HG02610 (cell line): ENCODE data around the gene MAG.

ENCODE experiments used
- ATAC-seq: cut with Tn5 transposase; IDR thresholded peaks from one replicate; pipeline ENCODE4 v1.9.1; 2021; ENCODE audit warnings: mild to moderate bottlenecking, moderate library complexity; ENCODE audit not compliant: unreplicated experiment

The MAG gene, protein sequence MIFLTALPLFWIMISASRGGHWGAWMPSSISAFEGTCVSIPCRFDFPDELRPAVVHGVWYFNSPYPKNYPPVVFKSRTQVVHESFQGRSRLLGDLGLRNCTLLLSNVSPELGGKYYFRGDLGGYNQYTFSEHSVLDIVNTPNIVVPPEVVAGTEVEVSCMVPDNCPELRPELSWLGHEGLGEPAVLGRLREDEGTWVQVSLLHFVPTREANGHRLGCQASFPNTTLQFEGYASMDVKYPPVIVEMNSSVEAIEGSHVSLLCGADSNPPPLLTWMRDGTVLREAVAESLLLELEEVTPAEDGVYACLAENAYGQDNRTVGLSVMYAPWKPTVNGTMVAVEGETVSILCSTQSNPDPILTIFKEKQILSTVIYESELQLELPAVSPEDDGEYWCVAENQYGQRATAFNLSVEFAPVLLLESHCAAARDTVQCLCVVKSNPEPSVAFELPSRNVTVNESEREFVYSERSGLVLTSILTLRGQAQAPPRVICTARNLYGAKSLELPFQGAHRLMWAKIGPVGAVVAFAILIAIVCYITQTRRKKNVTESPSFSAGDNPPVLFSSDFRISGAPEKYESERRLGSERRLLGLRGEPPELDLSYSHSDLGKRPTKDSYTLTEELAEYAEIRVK

DNA sequence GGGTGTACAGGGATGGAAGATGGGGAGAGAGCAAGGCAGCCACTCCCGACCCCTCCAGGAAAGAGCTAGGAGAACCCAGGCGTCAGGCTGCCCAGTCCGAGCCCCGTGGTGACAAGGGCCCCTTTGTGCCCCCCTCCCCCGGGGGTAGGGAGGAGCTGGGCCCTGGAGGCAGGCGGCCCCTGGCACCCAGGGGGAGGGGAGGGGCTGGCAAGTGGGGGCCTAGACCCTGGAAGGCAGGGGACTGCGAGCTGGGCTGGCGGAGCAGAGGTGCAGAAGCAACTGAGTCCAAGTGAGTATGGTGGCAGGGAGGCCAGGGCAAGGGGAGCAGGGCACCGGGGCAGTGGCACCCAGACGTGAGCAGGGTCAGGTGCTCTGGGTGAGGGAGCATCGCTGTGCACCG lies at the start of gene MAG:
TSS of gene MAG (plus strand) at position 246 of the 400 bp plus-strand sequence. CDS start 3,248 bp downstream, outside the sequence.
- no peak for ATAC-seq

DNA sequence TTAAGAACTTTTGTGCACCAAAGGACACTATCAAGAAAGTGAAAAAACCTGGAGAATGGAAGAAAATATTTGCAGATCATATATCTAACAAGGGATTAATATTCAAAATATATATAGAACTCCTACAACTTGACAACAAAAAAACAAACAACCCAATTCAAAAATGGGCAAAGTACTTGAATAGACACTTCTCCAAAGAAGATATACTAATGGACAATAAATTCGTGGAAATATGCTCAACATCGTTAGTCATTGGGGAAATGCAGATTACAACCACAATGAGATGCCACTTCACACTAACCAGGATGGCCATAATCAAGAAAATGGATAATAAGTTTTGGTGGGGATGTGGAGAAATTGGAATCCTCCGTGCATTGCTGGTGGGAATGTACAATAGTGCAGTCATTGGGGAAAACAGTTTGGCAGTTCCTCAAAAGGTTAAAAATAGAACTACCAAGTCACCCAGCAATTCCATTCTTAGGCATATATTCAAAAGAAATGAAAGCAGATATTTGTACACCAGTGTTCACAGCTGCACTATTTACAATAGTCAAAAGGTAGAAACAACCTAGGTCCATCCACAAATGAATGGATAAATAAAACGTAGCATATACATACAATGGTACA lies 45.4 kb upstream of the MAG start:
- ATAC-seq = no peak

DNA sequence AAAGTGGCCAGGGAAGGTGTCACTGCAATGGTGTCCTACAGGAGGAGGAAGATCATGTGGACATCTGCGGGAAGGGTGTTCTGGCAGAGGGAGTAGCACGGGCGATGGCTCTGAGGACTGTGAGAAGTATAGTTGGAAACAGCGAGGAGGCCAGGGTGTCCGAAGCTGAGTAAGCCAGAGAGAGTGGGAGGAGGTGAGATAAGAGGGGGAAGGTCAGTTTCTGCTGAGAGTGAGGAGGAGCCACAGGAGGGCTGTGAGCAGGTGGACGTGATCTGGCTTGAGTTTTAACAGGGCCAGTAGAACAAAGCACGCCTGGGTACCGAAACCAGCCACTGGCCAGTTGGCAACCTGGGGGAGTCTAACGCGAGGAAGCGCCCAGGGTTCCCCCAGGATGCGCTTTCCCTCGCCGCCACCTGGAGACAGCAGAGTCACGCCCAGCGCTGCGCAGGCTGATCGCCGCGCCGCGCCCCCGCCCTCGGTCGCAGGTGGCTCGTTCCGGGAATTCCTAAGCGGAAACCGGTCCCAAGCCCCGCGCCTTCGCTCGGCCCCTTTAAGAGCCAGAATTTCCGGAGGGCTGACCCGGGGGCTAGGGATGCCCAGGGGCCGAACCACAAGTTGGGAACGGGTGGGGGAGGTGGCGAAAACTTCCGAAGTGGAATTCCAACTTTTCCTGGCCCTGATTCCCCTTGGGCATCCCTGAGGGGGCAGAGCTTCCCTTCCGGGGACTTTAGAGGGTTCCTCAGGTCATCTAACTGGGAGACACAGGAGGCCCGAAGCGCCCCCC lies 44.2 kb upstream of the MAG start:
- peak; percentile 31 for ATAC-seq

DNA sequence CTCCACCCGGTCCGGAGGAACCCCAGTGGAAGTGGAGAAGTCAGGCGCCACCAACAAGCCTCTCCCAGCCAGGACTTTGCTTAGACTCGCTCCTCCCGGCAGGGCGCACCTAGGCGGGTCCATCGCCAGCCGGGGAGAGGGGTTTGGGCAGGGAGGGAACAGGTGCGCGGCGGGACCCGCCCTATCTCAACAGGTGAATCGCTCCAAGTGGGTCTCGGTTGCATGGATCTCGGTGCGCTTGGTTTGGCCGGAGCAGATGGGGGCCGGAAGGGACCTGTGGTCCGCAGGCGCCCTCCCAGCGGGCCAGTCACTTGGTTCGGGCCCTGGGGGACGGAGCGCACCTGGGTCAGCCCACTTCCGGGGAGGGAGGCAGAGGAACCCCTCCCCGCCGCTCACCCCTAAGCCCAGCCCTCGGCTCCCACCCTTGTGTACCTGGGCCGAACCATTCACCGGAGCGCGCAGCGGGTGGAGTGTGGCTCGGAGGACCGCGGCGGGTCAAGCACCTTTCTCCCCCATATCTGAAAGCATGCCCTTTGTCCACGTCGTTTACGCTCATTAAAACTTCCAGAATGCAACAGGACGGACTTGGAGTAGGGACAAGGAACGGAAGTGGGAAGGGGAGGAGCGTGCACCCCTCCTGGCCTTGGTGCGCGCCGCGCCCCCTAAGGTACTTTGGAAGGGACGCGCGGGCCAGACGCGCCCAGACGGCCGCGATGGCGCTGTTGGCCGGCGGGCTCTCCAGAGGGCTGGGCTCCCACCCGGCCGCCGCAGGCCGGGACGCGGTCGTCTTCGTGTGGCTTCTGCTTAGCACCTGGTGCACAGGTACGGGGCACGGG lies 43.4 kb upstream of the MAG start, which contains the start of gene LSR:
TSS of gene LSR (plus strand) at position 693 of the 836 bp plus-strand sequence. CDS start at position 714, 21 bp downstream.
- ATAC-seq = peak; percentile 76

DNA sequence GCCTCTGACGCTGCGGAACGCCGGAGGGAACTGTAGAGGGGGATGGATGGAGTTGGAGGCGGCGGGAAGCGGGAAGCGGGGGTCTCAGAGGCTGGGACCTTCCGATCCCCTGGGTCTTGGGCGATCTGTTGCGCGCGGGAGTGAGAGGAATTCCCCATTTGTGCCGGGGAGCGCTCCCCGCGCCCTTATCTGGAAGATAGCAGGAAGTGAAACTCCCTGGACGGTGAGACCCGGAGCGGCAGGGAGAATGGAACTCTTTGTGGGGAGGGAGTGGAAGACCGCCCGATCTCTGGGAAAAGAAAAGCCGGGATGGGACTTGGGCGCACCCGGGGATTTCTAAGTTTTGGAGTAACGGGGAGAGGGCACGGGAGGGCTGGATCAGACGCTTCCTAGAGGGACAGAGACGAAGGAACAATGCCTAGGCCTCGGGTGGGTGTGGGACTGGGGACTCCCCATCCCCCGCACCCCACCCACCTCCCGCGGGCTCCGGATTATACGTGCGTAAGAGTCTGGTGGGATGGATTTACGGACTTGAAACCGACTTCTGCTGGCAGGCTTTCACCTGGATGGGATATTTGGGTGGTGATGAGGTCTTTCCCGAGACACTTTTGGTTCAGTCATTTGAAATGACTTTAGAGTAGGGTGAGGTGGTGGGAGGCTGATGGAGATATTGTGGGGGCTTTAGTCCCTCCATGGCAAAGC lies 42.7 kb upstream of the MAG start:
- ATAC-seq = peak; percentile 16

DNA sequence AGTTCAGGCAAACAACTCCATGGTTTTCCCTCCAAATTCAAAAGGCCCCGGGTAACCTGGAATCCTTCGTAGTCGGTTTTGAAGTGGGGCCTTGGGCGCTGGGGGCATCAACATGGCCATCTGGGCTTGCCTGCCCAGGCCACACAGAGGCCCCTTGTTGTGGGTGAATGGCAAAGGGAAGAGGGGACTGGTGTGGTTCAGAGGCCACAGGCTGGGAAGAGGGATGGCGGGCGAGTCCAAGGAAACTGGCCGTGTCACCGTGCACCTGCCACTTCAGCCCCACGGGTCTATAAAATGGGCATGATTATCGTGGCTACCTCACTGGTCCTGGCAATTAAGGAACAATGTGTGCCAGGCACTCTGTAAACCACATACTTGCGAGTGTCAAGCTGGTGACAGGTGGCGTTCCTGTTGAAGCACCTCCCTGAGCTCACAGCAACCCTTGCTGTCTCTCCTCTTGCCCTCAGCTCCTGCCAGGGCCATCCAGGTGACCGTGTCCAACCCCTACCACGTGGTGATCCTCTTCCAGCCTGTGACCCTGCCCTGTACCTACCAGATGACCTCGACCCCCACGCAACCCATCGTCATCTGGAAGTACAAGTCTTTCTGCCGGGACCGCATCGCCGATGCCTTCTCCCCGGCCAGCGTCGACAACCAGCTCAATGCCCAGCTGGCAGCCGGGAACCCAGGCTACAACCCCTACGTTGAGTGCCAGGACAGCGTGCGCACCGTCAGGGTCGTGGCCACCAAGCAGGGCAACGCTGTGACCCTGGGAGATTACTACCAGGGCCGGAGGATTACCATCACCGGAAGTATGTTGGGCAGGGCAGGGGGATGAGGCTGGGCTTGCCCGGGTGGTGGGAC lies 41.9 kb upstream of the MAG start:
- no peak for ATAC-seq

DNA sequence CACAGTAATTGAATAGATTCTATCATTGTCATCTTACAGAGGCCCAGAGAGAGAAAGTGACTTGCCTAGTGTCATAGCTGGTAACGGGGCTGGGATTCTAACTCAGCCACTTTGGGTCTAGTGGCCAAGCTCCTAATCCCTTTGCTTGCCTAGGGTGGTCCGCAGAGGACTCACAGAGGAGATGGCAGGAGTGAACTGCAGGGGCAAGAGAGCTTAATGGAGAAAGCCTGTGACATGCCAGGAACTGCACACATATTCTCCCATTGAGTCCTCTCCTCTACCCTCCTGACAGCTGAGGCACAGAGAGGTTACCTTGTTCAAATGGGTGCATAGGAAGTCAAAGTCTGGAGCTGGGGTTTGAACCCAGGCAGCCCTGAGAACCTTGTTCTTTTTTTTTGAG lies 40.5 kb upstream of the MAG start:
- ATAC-seq = no peak

DNA sequence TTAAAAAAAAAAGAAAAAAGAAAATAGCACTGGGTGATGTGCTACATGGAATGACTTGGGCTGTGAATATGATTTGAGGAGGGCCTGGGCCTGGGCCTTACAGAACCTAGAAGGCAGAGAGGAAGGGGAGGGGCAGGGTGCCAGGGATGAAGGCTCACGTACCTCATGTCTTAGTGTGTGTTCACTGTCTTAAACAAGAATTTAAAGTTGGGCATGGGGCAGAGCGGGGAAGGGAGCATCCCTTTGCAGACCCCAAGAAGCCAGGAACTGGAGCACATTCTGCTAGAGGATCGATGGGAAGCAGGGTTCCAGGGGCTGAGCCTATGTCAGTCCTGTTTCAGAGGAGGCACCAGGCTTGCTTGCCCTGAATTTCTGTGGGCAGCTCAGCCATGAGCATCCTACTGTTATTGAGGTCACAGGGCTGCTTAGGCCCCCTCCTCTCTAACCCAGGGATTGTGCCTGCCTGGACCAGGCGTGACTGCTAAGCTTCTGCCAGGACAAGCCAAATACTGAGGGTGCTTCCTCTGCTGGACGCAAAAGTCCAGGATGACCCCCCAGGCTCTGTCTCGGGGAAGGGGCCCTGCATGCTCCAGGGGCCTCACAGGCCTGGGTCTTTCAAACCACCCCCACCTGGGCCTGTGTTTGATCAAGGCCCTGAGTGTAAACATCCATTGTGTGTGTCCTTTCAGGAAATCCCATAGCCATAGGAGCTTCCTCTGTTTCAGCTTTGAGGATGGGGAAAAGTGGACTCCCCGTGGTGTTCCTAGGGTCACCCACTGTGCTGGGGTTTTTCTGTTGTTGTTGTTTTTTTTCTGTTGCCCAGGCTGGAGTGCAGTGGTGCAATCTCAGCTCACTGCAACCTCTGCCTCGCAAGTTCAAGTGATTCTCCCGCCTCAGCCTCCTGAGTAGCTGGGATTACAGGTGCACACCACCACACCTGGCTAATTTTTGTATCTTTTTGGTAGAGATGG lies 38.4 kb upstream of the MAG start:
- no peak for ATAC-seq

DNA sequence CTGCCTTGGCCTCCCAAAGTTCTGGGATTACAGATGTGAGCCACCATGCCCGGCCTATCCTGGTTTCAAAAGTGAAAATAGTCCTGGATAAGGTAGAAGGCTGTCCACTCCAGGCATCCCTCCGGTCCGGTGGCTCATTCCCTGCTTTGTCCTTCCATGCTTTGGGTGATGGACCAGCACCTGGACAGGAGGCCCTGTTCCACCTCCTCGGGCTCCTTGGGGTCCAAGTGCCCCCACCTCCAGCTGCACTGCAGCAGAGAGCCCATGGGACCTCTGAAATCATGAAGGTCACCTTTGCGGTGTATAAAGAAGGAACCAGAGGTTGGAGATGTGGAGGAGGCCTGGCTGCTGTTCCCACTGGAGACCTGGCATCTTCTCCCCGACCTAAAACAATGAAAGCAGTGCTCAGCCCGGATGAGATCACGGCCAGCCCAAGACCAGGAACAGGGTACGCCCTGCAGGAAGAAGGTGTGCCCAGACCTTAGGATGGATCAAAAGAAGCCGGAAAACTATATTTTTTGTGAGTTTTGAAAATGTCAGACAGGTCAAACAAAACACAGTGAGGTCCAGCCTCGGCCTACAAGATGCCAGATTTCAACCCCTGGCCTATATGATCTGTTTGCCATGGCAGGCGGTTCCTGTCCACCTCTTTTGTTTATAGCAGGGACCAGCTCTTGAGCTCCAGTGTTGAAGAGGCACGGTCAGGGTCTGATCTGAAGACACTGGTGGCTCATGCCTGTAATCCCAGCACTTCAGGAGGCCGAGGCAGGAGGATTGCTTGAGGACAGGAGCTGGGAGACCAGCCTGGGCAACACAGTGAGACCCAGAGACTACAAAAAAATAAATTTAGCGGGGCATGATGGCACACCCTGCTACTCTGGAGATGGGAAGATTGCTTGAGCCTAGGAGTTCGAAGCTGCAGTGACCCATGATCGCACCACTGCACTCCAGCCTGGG lies 37.3 kb upstream of the MAG start:
- no peak for ATAC-seq

DNA sequence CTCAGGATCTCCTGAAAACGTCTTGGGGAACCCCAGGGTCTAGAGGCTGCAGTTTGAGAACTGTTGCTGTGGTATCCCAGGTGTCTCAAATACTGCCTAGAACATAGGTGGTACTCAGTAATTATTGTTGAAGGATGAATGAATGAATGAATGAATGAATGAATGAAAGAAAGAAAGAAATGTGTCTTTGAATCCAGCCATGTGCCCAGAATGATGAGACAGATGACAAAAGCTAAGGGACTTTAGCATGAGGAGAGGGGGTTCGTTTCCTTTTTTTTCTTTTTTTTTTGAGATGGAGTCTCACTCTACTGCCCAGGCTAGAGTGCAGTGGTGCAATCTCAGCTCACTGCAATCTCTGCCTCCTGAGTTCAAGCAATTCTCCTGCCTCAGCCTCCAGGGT lies 35.4 kb upstream of the MAG start:
- ATAC-seq = no peak

DNA sequence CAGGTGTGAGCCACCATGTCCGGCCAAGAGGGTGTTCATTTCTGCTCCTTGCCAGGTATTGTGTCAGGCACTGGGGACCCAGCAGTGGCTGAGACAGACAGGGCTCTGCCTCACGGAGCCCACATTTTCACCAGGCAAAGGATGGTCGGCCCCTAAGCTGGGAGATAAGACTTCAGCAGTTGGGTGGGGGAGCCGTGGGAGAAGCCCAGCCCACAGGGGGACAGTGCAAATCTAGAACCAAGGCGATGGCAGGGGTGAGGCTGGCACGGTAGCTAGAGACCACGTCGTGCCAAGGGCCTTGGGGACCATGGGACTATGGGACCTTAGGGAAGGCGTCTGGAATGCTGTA lies 34.9 kb upstream of the MAG start:
- ATAC-seq = no peak

DNA sequence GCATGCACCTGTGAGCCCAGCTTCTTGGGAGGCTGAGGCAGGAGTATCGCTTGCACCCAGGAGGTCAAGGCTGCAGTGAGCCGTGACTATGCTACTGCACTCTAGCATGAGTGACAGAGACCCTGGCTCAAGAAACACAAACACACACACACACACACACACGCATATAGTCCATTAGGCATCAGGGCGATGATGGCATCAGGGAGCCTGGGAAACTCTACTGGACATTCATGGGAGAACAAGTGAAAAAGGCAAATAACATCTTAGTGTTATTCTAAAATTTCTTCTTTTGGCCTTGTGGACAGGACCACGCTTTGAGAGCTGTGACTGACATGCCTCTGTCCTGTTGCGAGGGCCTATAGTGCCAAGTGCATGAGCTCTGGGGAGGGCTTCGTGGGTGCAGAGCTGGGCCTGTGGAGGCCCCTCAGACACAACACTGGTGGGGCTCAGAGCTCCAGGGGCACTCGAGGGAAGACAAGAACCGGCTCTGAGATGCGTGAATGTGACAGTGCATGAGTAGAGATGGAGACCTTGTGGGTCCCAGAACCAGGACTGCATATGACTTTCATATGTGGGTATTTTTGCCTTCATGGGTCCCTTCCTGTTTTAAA lies 31.2 kb upstream of the MAG start:
- no peak for ATAC-seq

DNA sequence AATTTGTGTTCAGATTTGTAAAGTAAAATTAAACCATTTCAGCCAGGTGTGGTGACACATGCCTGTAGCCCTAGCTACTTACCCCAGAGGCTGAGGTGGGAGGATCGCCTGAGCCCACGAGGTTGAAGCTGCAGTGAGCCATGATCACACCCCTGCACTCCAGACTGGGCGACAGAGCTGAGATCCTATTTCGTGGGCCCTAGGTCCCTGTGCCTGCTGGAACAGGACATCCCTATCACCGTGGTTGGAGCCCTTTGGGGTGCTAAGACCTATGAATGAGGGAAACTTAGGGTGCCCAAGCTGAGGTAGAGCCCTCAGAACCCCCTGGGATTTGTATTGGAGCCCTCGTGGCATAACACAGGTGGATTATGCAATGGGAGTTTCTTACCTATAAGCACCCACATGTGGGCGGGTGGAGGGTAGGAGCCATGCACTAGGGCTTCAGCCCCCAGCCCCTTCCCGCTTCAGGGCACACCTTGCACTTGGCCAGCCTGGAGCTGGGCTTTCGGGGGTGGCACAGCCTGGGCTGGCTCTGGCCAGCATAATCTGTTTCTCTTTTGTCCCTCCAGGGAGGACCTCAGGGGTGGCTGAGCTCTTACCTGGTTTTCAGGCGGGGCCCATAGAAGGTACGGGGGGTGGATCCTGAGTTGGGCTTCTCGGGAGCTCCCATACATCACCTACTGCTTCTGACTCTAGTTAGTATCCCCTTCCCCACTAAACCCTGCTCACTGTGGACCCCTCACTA lies 30.4 kb upstream of the MAG start:
- ATAC-seq = no peak

DNA sequence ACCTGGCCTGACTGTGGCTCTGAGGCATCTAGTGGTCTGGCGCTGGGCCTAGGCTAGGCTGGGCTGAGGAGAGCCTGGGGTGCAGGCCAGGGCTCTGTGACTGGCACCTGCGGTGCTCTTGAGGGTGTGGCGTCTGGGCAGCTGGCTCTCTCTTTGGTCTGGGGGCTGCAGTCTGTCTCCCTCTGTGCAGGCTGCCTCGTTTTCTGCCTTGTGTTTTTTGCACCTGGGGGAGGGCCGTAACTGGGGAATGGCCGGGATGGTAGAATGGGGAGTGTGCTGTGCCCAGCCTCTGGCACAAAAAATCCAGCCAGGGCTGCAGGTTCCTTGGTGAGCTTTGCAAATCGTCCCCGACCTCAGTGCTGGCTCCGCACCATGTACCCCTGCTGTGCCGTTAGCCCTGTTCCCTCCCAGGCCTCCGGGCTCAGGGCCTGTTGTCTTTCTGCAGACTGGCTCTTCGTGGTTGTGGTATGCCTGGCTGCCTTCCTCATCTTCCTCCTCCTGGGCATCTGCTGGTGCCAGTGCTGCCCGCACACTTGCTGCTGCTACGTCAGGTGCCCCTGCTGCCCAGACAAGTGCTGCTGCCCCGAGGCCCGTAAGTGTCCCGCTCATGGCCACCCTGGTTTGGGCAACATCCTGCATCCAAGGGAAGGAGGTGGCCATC lies 29.7 kb upstream of the MAG start:
- ATAC-seq = no peak
